Testis (tissue), 3 donors: Measurements from ENCODE around the gene LIMS2. TPM values are rescaled to one million over a fixed set of nuclear protein-coding genes. Genes with fewer than 3 reads are reported as not detected.

Experiments
- DNase-seq: peaks from one replicate; pipeline ENCODE4 v3.0.0-alpha.2; 2019
- H3K27ac ChIP-seq, 2 donors: fragments of 200-600 bp; sonication (generic); one replicate each; pipeline ENCODE4 v1.5.1; 2019
- H3K27me3 ChIP-seq: fragments of 200-600 bp; sonication (generic); one replicate; pipeline ENCODE4 v1.5.1; 2019
- H3K36me3 ChIP-seq: fragments of 200-600 bp; sonication (generic); one replicate; pipeline ENCODE4 v1.5.1; 2017; ENCODE audit warnings: low read depth; ENCODE audit errors: missing control alignments
- H3K4me1 ChIP-seq: fragments of 200-600 bp; sonication (generic); one replicate; pipeline ENCODE4 v1.5.1; 2019
- H3K4me3 ChIP-seq, 2 donors: fragments of 200-600 bp; sonication (generic); one replicate each; pipeline ENCODE4 v1.5.1; 2017 to 2019
- H3K9me3 ChIP-seq: fragments of 200-600 bp; sonication (generic); one replicate; pipeline ENCODE4 v1.5.1; 2017
- CTCF ChIP-seq, 3 experiments: fragments of 450-650 bp in 2 of 3; fragments of 200-600 bp in 1 of 3; sonication (generic) in 1 of 3; IDR thresholded peaks; one replicate each; pipeline ENCODE4 v1.5.1; 2016 to 2019; ENCODE audit warnings: antibody characterized with exemption in 3 of 3, mild to moderate bottlenecking in 2 of 3, moderate library complexity in 1 of 3
- POLR2A ChIP-seq: fragments of 450-650 bp; IDR thresholded peaks from one replicate; pipeline ENCODE4 v1.6.1; 2017; ENCODE audit warnings: antibody characterized with exemption, mild to moderate bottlenecking, moderate library complexity
- WGBS, 2 donors: methylation state at CpG; one replicate each; pipeline ENCODE4 v1.1.5; 2018; 5-methylcytosine and 5-hydroxymethylcytosine counted together
- intact Hi-C: fragments of 100-400 bp; cut with DNase I; formaldehyde crosslinking; loops from one replicate; pipeline ENCODE4 v1.15.1; 2023; ENCODE audit warnings: low total_unique reads
- polyA plus RNA-seq: library from polyadenylated mRNA; stranded (reverse); fragments of 350-450 nt; fragmentation: Illumina TruSeq; extraction: RNeasy Lipid Tissue Mini Kit (QIAGEN cat#74804); gene quantifications from one replicate; pipeline ENCODE4 v1.2.3, GENCODE V29; 2014; ENCODE audit warnings: low read depth, low replicate concordance; ENCODE audit not compliant: insufficient read depth
- total RNA-seq, 2 donors: library from RNA; depleted of rRNA; stranded (reverse); fragments of >200 nt; gene quantifications; one replicate each; pipeline ENCODE4 v1.2.3, GENCODE V29; 2016

LIMS2 gene
- total and polyA plus RNA-seq, 3 donors from 2014 or later: 19.0 to 23.6 (median 19.3) TPM

- no peak overlapping the region for H3K4me3 ChIP-seq
- no peak for TF ChIP-seq POLR2A
- no peak for TF ChIP-seq CTCF (IDR thresholded peaks at IDR 0.05)
- DNase-seq: no peak
- intact Hi-C loops: no loop called here
- H3K27ac ChIP-seq: no peak overlapping the region
- H3K4me1 ChIP-seq: peaks cover 10% of the 10 kb centered on the region
- H3K36me3 ChIP-seq: no peaks in the 10 kb centered on the region
- WGBS, 2 donors: 63 to 86% methylated on average over 6 of the region's 6 CpGs
- H3K27me3 ChIP-seq: no peaks in the 10 kb centered on the region
- no peaks in the 10 kb centered on the region for H3K9me3 ChIP-seq
These were observed 6.9 kb upstream of the LIMS2 start for GRCh38 chr2:127681976-127682857.

DNA sequence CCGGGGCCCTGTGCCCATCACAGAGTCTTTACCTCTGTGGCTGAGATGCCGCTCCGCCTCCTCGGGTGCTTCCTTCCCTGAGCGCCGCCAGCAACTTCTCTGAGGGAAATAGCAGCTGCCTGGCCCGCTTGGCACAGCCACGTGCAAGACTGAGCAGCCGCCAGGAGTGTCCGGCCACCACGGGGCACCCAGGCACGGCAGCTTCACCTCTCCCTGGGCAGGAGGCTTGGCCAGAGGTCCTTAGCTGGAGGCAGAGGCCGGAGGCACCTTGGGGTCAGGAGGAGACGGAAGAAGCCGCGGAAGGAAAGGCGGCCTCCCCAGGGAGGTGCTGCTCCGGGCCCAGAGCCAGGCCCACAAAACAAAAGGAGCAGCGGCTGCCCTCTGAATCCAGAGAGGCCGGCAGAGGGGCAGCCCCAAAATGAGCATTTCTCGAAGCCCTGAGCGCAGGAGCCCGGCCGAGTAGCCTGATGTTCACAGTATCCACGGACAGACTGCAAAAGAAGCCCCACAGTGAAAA, 6.0 kb upstream of the LIMS2 start:
- peaks cover 10% of the 10 kb centered on the region for H3K4me1 ChIP-seq

DNA sequence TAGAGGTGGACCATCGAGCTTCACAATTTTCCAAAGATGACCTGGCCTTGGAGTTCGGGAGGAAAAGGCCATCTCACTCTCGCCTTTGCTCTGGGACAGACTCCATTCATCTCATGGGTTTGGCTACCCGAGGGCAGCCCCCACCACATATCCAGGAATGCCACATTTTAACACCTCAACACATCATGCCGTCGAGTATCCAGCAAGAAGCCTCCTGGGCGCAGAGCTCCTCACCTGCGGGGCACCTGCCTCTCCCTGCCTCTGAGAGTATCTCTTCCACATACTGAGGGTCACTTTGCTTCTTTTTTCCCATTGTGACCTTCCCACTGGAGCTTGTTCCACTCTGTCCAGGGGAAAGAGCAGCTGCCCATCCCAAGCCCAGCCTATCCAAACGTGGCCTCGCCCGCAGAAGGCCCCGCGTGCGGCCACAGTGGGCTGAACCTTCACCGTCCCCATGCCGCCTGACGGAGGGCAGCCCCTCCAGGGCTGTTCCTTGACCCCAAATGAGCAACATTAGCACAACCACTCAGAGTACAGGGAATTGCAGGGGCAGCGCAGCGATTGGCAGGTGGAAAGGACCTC, 5.5 kb upstream of the LIMS2 start:
- intact Hi-C loops: no loop called here
- Histone ChIP-seq H3K36me3 (no peaks in the 10 kb centered on the region), H3K27ac (no peak overlapping the region), H3K9me3 (no peaks in the 10 kb centered on the region), H3K27me3 (no peaks in the 10 kb centered on the region), H3K4me1 (peaks cover 10% of the 10 kb centered on the region), H3K4me3 (peak overlapping the region in 1 of 2 donors; percentile 3)
- DNase-seq: no peak
- 68 to 71% methylated on average over 18 to 19 of the region's 19 CpGs for WGBS, 2 donors
- TF ChIP-seq CTCF (IDR thresholded peaks at IDR 0.05) (no peak), POLR2A (no peak)

More for the DNA sequence above, 6.0 kb upstream of the LIMS2 start:
- Histone ChIP-seq H3K9me3 (no peaks in the 10 kb centered on the region), H3K27me3 (no peaks in the 10 kb centered on the region), H3K27ac (peak overlapping the region in 1 of 2 donors; percentile 10), H3K36me3 (no peaks in the 10 kb centered on the region), H3K4me3 (peak overlapping the region; percentile 3 to 22)
- TF ChIP-seq POLR2A (no peak), CTCF (IDR thresholded peaks at IDR 0.05) (no peak)
- intact Hi-C loops: no loop called here
- no peak for DNase-seq
- WGBS, 2 donors: 12 to 14% methylated on average over 7 to 25 of the region's 25 CpGs

DNA sequence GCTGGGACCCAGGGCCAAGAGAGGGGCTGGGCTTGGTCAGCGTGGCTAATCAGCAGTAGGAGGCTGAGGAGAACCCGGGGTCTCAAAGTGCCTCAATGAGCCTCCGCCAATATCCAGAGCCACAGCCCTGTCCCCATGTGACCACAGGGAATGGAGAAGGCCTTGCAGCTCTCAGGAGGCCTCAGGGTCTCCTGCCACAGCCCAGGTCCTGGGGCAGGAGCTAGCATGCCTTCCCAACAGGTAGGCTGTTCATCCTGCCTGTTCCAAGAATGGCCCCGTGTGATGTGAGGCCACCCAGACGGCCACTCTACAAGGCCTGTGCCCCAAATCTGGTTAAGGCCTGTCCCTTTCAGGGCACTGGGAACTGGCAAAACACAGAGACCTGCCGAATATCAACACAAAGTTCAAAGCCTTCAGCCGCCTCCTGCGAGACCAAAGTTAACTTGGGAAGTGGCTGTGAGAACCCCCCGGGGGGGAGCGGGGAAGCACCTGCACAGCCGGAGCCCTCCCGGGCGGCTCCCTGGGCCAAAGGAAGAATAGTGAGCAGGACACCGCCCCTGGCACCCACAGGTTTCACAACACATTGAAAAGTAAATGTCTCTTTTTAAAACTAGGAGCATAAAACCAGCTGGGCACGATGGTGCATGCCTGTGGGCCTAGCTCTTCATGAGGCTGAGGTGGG, 4.5 kb upstream of the LIMS2 start:
- no peaks in the 10 kb centered on the region for H3K36me3 ChIP-seq
- no peak overlapping the region for H3K27ac ChIP-seq
- no peak overlapping the region for H3K4me3 ChIP-seq
- no peak for TF ChIP-seq CTCF (IDR thresholded peaks at IDR 0.05)
- no peak for TF ChIP-seq POLR2A
- H3K27me3 ChIP-seq: no peaks in the 10 kb centered on the region
- WGBS, 2 donors: 87 to 89% methylated on average over 12 to 15 of the region's 15 CpGs
- no peaks in the 10 kb centered on the region for H3K9me3 ChIP-seq
- peaks cover 10% of the 10 kb centered on the region for H3K4me1 ChIP-seq
- no peak for DNase-seq
- intact Hi-C loops: no loop called here
